HG02588 (cell line): Measurements from ENCODE around the gene GFRA4.
"Not testable (repeated sequence)": the region's sequence is repeated elsewhere in the genome, so short reads cannot be mapped to it uniquely, and the experiment has no call there.

Experiments
- ATAC-seq: cut with Tn5 transposase; IDR thresholded peaks from one replicate; pipeline ENCODE4 v1.9.1; 2021; ENCODE audit warnings: mild to moderate bottlenecking, moderate library complexity; ENCODE audit not compliant: unreplicated experiment

The GFRA4 gene

GRCh38 chr20:3627476-3627875 is 35.7 kb downstream of the GFRA4 start:
- no peak for ATAC-seq

- ATAC-seq, result no peak
Observed at GRCh38 chr20:3622406-3622805, 40.8 kb downstream of the GFRA4 start.

GRCh38 chr20:3621111-3621510 is 42.1 kb downstream of the GFRA4 start:
- no peak for ATAC-seq

- ATAC-seq, result no peak
Observed at GRCh38 chr20:3616250-3616649, 46.9 kb downstream of the GFRA4 start.

GRCh38 chr20:3615171-3615840 is 47.9 kb downstream of the GFRA4 start:
- ATAC-seq, result not testable (repeated sequence)

- no peak for ATAC-seq
Observed at GRCh38 chr20:3614466-3614865, 48.7 kb downstream of the GFRA4 start.

GRCh38 chr20:3613821-3614440 is 49.3 kb downstream of the GFRA4 start:
- ATAC-seq, result no peak

GRCh38 chr20:3612795-3613572 is 50.2 kb downstream of the GFRA4 start:
- no peak for ATAC-seq

GRCh38 chr20:3611901-3612300 is 51.3 kb downstream of the GFRA4 start:
- no peak for ATAC-seq
